Fibroblast of lung (primary cell): Measurements from ENCODE around the gene PTPMT1.

Experiments used
- EZH2 ChIP-seq: IDR thresholded peaks from 2 replicates; pipeline ENCODE4 v1.5.1; 2012; ENCODE audit warnings: low read length, control low read depth, mild to moderate bottlenecking; ENCODE audit errors: missing control alignments
- TF ChIP-seq, protein P1 (sequence below), 2 donors: IDR thresholded peaks in 1 of 2; conservative IDR thresholded peaks in 1 of 2; 1 replicate in 1 of 2; 2 replicates in 1 of 2; pipeline ENCODE4 v1.5.1; 2011 to 2012; ENCODE audit warnings: low read length in 2 of 2, control low read depth in 1 of 2, inconsistent platforms in 1 of 2, low read depth in 1 of 2, mild to moderate bottlenecking in 1 of 2

DNA sequence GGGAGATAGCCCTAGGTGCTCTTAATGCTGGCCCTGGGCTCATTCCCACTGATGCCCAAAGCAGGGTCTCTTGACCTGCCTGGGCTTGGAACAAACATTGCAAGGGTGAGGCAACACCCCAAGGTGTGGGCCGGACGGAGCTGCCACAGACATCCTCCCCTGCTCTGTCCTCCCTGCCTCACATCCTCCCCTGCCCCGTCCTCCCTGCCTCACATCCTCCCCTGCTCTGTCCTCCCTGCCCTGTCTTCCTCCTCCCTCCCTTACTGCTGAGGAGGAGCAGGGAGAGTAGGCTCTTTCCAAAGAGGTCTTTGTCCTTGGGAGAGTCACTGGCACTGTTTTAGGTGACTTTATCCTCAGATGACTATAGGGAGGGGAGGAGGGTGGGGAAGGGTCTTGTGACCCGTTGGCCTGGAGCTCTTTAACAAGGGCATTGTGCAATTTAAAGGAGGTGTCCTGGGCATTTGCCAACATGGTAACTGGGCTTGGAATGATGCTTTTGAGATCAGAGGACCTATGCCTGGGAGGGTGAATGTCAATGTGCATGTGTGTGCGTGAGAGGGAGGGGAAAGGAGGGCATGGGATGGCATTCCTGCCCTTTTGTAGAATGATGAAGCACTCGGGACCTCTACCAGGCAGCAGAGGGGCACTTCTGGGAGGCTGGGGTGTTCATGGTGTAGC, 21.8 kb downstream of the PTPMT1 start:
- TF ChIP-seq, protein P1, sequence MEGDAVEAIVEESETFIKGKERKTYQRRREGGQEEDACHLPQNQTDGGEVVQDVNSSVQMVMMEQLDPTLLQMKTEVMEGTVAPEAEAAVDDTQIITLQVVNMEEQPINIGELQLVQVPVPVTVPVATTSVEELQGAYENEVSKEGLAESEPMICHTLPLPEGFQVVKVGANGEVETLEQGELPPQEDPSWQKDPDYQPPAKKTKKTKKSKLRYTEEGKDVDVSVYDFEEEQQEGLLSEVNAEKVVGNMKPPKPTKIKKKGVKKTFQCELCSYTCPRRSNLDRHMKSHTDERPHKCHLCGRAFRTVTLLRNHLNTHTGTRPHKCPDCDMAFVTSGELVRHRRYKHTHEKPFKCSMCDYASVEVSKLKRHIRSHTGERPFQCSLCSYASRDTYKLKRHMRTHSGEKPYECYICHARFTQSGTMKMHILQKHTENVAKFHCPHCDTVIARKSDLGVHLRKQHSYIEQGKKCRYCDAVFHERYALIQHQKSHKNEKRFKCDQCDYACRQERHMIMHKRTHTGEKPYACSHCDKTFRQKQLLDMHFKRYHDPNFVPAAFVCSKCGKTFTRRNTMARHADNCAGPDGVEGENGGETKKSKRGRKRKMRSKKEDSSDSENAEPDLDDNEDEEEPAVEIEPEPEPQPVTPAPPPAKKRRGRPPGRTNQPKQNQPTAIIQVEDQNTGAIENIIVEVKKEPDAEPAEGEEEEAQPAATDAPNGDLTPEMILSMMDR (conservative IDR thresholded peaks at IDR 0.05 in 1 of 2, IDR thresholded peaks at IDR 0.05 in 1 of 2; ENCODE audit: low read depth in 1 of 2, low read length in 2 of 2): no peak
- no peak for TF ChIP-seq EZH2
